Diencephalon (tissue), 1 donor: ENCODE measurements around the gene RBFA. TPM values are rescaled to one million over a fixed set of nuclear protein-coding genes. Genes with fewer than 3 reads are reported as not detected.

Source experiments
- total RNA-seq: library from RNA; depleted of rRNA; stranded (reverse); fragments of >200 nt; gene quantifications from one replicate; pipeline ENCODE4 v1.2.3, GENCODE V29; 2014

The RBFA gene, protein sequence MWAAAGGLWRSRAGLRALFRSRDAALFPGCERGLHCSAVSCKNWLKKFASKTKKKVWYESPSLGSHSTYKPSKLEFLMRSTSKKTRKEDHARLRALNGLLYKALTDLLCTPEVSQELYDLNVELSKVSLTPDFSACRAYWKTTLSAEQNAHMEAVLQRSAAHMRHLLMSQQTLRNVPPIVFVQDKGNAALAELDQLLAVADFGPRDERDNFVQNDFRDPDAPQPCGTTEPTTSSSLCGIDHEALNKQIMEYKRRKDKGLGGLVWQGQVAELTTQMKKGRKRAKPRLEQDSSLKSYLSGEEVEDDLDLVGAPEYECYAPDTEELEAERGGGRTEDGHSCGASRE
- 42.0 TPM for total RNA-seq

DNA sequence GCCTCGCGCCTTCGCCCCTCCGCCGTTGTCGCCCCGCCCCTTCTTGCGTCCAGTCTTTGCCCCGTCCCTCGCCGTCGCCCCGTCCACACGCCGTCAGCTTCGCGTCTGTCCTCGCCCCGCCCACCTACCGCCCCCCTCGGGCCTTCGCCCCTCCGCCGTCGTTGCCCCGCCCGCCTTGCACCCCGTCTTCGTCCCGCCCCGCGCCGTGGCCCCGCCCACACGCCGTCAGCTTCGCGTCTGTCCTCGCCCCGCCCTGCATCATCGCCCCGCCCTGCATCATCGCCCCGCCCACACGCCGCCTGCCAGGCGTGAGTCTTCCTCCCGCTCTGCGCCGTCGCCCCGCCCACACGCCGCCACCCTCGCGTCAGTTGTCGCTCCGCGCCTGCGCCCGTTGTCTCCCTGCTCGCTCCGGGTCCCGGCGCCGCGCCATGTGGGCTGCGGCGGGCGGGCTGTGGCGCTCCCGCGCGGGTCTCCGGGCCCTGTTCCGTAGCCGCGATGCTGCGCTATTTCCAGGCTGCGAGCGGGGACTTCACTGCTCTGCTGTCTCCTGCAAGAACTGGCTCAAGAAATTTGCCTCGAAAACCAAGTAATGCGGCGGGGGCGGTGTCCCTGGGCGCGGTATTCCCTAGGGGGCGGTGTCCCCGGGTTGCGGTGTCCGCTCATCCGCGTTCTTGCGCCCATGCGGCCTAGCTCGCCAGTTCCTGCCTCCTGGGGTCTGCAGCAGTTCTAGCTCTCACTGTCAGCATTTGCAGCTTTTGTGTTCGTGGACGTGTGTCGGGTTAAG, at the start of gene RBFA:
RBFA (plus strand) TSS at position 367 of the 784 bp plus-strand sequence; CDS start at position 429, 62 bp downstream.

DNA sequence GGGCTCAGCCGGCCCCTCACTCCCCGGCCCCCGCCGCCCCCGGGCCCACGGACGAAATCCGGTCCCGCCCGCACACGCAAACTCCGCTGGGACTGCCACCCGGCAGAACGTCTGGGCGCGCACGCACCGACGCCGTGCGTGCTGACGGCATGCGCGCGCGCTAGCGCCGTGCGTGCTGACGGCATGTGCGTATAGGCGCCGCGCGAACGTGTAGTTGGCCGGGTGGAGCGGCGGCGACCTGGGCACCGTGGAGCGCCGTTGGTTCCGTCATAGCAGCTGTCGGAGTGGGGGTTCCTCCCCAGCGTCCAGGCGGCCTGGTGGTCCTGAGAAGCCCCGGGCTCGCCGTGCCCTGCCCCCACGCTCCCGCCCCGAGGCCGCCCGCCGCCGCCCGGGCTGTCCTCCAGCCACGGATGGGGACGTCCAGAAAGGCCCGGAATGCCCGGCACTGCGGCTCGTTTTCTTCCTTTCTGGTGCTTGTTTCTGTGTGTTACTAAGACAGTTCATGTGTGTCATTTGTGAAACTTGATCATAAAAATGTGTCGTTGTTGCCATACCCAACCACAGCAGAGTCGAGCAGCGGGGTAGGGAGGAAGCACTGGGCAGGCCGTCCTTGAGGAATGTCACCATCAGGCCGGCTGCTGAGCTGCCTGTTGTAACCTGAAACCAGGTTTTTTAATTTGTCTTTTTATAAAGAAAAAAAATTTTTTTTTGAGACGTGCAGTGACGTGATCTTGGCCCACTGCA, 45.6 kb upstream of the RBFA start, which contains the start of gene TXNL4A:
TXNL4A (minus strand) TSS at position 113 of the 744 bp plus-strand sequence. CDS start 171 bp downstream, outside the sequence.

Other genes starting within 250 kb of the RBFA start
- gene KCNG2, start 236.5 kb upstream of the RBFA start, total RNA-seq: 0.69 TPM
- 34.1 TPM for gene SLC66A2, start 82.8 kb upstream of the RBFA start, total RNA-seq
- 3.2 TPM for gene HSBP1L1, start 69.8 kb upstream of the RBFA start, total RNA-seq
- gene TXNL4A, start 45.9 kb upstream of the RBFA start, total RNA-seq: 43.4 TPM
- 24.7 TPM for gene ADNP2, start 74.8 kb downstream of the RBFA start, total RNA-seq
- gene PARD6G, start 213.1 kb downstream of the RBFA start, total RNA-seq: 7.6 TPM